GM18861 (cell line): ENCODE measurements around the gene MMEL1.
"Not testable (repeated sequence)": the region's sequence is repeated elsewhere in the genome, so short reads cannot be mapped to it uniquely, and the experiment has no call there.

Experiments used
- ATAC-seq: cut with Tn5 transposase; IDR thresholded peaks from one replicate; pipeline ENCODE4 v1.9.1; 2021; ENCODE audit not compliant: unreplicated experiment

The MMEL1 gene

DNA sequence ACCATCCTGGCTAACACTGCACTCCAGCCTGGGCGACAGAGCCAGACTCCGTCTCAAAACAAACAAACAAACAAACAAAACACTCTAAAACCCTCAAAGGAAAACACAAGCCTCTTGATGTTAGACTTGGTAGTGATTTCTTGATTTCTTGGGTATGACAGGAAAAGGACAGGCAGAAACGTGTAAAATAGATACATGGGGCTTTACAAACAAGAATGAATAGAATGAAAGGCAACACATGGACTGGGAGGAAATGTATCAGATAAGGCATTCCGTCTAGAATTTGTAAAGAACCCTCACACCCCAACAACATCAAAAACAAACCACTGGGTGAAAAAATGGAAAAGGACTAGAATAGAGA, 54.1 kb downstream of the MMEL1 start:
- ATAC-seq: no peak

- peak; percentile 39 for ATAC-seq
These were observed 55.2 kb downstream of the MMEL1 start for GRCh38 chr1:2577565-2578075.

DNA sequence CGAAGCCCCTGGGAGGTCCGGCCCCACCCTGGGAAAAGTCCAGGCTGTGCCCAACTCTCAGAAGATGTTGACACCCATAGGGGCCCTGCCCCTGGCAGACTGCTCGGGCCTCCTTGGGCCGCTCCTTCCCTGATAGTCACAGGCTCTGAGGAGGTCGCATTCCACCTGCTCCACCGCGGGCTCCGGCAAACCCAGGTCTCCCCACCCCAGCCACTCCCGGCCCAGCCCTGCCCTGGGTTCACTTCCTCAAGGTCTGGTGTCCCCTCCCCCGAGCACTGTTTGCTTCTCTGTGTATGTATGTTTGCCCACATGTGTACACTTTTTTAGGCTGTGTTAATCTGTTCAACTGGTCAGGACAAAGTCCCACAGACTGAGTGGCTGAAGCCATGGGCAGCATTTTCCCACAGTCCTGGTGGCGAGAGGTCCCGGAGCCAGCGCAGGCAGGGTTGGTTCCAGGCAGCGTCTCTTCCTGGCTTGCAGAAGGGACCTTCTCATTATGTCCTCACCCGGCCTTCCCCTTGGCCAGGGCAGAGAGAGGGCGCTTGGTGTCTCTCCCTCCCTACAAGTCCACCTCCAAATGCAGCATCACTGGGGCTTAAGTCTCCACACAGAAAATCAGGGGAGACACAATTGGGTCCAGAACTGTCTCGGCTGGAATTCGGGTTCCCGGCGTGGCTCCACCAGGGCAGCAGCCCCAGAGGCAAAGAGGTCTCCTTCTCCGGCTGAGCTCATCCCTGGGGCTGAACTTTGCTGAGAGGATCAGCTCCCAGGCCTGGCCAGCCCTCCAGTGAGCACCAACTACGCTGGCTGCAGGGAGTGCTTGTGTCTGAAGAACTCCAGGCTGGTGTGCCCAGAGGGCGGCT, 56.8 kb downstream of the MMEL1 start:
- no peak for ATAC-seq

GRCh38 chr1:2574350-2574749, 58.5 kb downstream of the MMEL1 start:
- no peak for ATAC-seq

DNA sequence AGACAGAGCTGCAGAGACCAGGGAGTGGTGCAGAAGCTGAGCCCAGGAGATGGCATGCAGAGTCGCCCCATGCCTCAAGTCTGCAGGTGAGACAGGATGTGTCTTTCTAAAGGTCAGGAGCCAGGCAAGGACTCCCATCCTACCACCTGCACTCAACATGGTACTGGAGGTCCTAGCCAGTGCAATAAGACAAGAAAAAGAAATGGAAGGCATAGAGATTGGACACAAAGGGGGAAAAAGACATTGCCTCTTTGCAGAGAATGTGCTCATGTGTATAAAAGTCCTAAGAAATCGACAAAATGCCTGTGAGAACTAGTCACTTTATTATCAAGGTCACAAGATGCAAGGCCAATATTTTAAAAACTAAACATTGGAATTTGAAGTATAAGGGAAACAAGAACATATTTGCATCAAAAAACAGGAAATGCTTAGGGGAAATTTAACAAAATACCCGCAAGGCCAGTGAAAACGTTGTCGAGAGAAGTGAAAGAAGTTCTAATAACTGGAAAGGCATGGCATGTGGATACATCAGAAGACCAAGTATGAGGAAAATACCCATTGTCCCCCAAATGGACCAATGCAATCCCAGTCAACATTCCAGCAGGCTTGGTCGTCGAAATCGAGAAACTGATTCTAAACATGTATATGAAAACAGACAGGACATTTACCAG, 59.4 kb downstream of the MMEL1 start:
- ATAC-seq: no peak

GRCh38 chr1:2571348-2571747, 61.5 kb downstream of the MMEL1 start:
- no peak for ATAC-seq

DNA sequence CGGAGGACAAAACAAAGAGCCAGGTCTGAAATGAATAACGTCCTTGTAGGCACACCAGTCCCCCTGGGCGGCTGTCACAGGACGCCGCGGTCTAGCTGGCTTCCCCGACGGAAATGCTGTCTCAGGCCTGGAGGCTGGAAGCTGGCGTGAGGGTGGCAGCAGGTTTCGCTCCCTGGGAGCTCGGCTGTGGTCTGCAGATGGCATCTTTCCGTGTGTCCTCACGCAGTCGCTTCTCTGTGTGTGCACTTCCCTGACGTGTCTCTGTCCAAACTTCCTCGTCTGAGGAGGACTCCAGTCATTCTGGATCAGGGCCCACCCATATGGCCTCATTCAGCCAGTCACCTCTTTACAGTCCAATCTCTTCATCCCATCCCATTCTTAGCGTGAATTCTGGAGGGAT, 62.5 kb downstream of the MMEL1 start:
- ATAC-seq: no peak

GRCh38 chr1:2569703-2570102, 63.1 kb downstream of the MMEL1 start:
- not testable (repeated sequence) for ATAC-seq

GRCh38 chr1:2569060-2569459, 63.8 kb downstream of the MMEL1 start:
- ATAC-seq: no peak

- not testable (repeated sequence) for ATAC-seq
These were observed 64.5 kb downstream of the MMEL1 start for GRCh38 chr1:2568187-2568816.

GRCh38 chr1:2567083-2567679, 65.6 kb downstream of the MMEL1 start:
- no peak for ATAC-seq

DNA sequence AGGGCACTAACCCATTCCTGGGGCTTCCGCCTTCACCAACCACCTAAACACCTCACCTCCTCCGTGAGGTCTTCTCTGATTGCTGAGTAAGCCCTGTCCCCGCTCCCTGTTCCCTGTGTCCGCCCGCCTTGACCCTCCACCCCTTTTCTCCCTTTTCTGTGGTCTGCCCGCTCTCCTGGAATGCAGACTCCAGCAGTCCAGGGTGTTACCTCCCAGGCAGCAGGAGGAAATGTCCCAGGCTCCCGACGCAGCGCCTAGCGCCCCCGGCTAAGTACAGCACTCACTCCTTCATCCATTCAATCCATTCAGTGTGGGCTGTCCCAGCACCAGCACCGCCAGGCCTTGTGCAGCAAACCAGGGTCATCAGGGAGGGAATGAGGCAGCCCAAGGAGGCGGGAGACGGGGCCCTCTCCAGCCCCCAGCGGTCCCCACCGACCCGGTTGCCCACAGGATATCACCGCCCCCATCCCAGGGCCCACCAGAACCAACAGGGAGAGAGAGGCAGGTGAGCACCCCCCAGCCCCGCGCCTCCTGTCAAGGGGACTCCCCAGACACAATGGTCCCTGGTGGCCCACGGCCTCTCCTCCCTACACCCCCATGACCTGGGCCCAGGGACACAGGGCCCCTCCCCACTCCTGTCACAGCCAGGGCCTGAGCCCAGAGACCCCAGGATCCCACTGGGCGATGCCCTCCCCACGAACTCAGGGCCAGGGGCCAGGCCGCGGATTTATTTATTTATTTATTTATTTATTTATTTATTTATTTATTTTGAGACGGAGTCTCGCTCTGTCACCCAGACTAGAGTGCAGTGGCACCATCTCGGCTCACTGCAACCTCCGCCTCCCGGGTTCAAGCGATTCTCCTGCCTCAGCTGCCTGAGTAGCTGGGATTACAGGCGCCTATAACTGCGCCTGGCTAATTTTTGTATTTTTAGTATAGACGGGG, 66.4 kb downstream of the MMEL1 start:
- no peak for ATAC-seq

DNA sequence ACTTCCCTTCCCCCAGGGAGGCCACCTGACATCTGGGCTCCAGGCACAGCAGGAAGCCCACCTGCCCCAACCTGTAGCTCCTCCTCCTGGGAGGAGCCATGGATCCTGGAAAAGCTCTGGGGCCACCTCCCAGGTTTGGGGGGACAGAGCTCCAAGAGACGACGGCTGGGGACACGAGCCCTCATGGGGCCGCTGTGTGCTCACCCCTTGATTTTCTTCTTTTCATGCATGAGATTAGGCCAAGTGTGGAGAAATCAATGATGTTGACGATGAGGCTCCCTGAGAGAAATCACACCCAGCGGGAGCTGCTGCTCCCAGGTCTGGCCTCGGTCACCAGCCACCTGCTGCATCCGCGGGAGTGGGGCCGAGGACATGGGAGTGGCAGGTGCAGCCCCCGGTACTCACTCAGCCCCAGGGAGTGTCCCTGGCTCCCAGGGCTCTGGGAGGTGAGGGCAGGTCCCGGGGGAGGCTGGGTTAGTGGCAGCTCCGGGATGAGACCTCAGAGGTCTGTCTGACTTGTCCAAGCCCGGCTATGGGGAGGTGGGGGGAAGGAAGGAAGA, 67.9 kb downstream of the MMEL1 start:
- ATAC-seq: no peak

GRCh38 chr1:2564006-2564814, 68.6 kb downstream of the MMEL1 start:
- no peak for ATAC-seq

GRCh38 chr1:2563205-2563604, 69.6 kb downstream of the MMEL1 start:
- ATAC-seq: no peak

- ATAC-seq: no peak
These were observed 70.6 kb downstream of the MMEL1 start for GRCh38 chr1:2561898-2562895.

DNA sequence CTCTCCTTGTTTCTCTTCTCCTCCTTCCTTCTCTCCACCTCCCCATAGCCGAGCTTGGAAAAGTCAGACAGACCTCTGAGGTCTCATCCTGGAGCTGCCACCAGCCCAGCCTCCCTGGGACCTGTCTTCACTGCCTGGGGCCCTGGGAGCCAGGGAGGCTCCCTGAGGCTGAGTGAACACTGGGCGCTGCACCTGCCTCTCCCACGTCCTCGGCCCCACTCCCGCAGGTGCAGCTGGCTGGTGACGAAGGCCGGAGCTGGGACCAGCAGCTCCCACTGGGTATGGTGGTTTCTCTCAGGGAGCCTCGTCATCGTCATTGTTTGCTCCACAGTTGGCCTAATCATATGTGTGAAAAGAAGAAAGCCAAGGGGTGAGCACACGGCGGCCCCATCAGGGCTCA, 71.4 kb downstream of the MMEL1 start:
- ATAC-seq: no peak
